Smooth muscle cell (in vitro differentiated cells): ENCODE data around the gene POU1F1. TPM values are rescaled to one million over a fixed set of nuclear protein-coding genes. Genes with fewer than 3 reads are reported as not detected.

Source experiments
- DNase-seq: peaks from one replicate; lab custom pipeline; 2025; ENCODE audit not compliant: unreplicated experiment; lab: John Stamatoyannopoulos, UW
- H2AFZ ChIP-seq: fragments of 200-600 bp; sonication (generic); 2 replicates; pipeline ENCODE4 v1.6.0; 2016; ENCODE audit warnings: antibody characterized with exemption, low read depth, mild to moderate bottlenecking
- H3F3A ChIP-seq: fragments of 200-600 bp; sonication (generic); 2 replicates; pipeline ENCODE4 v1.6.0; 2017; ENCODE audit warnings: antibody characterized with exemption, low read depth
- H3K27ac ChIP-seq: fragments of 200-600 bp; sonication (generic); 2 replicates; pipeline ENCODE4 v1.5.1; 2016; ENCODE audit warnings: low read depth, mild to moderate bottlenecking
- H3K27me3 ChIP-seq: fragments of 200-600 bp; sonication (generic); 2 replicates; pipeline ENCODE4 v1.6.1; 2016; ENCODE audit warnings: low read depth, mild to moderate bottlenecking
- H3K36me3 ChIP-seq: fragments of 200-600 bp; sonication (generic); 2 replicates; pipeline ENCODE4 v1.5.1; 2016; ENCODE audit warnings: low read depth
- H3K4me1 ChIP-seq: fragments of 200-600 bp; sonication (generic); 2 replicates; pipeline ENCODE4 v1.5.1; 2016; ENCODE audit warnings: low read depth
- H3K4me2 ChIP-seq: fragments of 200-600 bp; sonication (generic); 2 replicates; pipeline ENCODE4 v1.6.0; 2016; ENCODE audit warnings: mild to moderate bottlenecking
- H3K4me3 ChIP-seq: fragments of 200-600 bp; sonication (generic); 2 replicates; pipeline ENCODE4 v1.5.1; 2016; ENCODE audit warnings: mild to moderate bottlenecking
- H3K79me2 ChIP-seq: fragments of 200-600 bp; sonication (generic); 2 replicates; pipeline ENCODE4 v1.6.0; 2016; ENCODE audit warnings: low read depth, mild to moderate bottlenecking
- H3K9ac ChIP-seq: fragments of 200-600 bp; sonication (generic); 2 replicates; pipeline ENCODE4 v1.6.0; 2016; ENCODE audit warnings: low read depth
- H3K9me3 ChIP-seq: fragments of 200-600 bp; sonication (generic); replicated peaks from 2 replicates; pipeline ENCODE4 v1.5.1; 2016; ENCODE audit warnings: low read depth
- H4K20me1 ChIP-seq: fragments of 200-600 bp; sonication (generic); 2 replicates; pipeline ENCODE4 v1.6.0; 2016; ENCODE audit warnings: low read depth
- CTCF ChIP-seq: fragments of 200-600 bp; sonication (generic); IDR thresholded peaks from 2 replicates; pipeline ENCODE4 v1.5.1; 2017; ENCODE audit warnings: borderline replicate concordance, mild to moderate bottlenecking, antibody characterized with exemption; ENCODE audit not compliant: insufficient read depth, poor library complexity, severe bottlenecking
- WGBS: methylation state at CpG from one replicate; pipeline ENCODE4 v1.1.7; 2016; ENCODE audit warnings: low lambda C conversion rate; 5-methylcytosine and 5-hydroxymethylcytosine counted together
- polyA plus RNA-seq: library from polyadenylated mRNA; unstranded; fragments of >200 nt; fragmentation: Nextera tagmentation; extraction: Ambion mirVana; gene quantifications from 2 replicates; pipeline ENCODE4 v1.2.1, GENCODE V29; 2016
- total RNA-seq: library from RNA; depleted of rRNA; stranded (reverse); fragments of >200 nt; gene quantifications from 2 replicates; pipeline ENCODE4 v1.2.3, GENCODE V29; 2014

POU1F1 gene
- total and polyA plus RNA-seq, 2 experiments from 2014 or later = not detected

GRCh38 chr3:87236093-87236492 lies 40.3 kb downstream of the POU1F1 start:
- no peaks in the 10 kb centered on the region for H3F3A ChIP-seq
- no peak overlapping the region for H3K27ac ChIP-seq
- H3K36me3 ChIP-seq = no peaks in the 10 kb centered on the region
- no peak for TF ChIP-seq CTCF
- 100% methylated on average over 1 of the region's 1 CpG for WGBS
- H4K20me1 ChIP-seq = peaks cover 100% of the 10 kb centered on the region
- H3K9me3 ChIP-seq = no peaks in the 10 kb centered on the region
- no peak overlapping the region for H3K4me2 ChIP-seq
- H3K4me3 ChIP-seq = no peak overlapping the region
- no peak overlapping the region for H2AFZ ChIP-seq
- H3K79me2 ChIP-seq = peaks cover 85% of the 10 kb centered on the region
- DNase-seq = no peak
- H3K9ac ChIP-seq = no peak overlapping the region
- no peaks in the 10 kb centered on the region for H3K27me3 ChIP-seq
- no peaks in the 10 kb centered on the region for H3K4me1 ChIP-seq

GRCh38 chr3:87233805-87234204 lies 42.6 kb downstream of the POU1F1 start:
- H3K27me3 ChIP-seq = no peaks in the 10 kb centered on the region
- no peaks in the 10 kb centered on the region for H3K36me3 ChIP-seq
- H3K4me1 ChIP-seq = peaks cover 4% of the 10 kb centered on the region
- no peak overlapping the region for H2AFZ ChIP-seq
- H3K4me3 ChIP-seq = no peak overlapping the region
- H3K27ac ChIP-seq = no peak overlapping the region
- H3F3A ChIP-seq = no peaks in the 10 kb centered on the region
- 93% methylated on average over 1 of the region's 1 CpG for WGBS
- no peak overlapping the region for H3K4me2 ChIP-seq
- peaks cover 100% of the 10 kb centered on the region for H4K20me1 ChIP-seq
- DNase-seq = no peak
- peaks cover 94% of the 10 kb centered on the region for H3K79me2 ChIP-seq
- H3K9ac ChIP-seq = no peak overlapping the region
- no peak for TF ChIP-seq CTCF
- no peaks in the 10 kb centered on the region for H3K9me3 ChIP-seq

- H2AFZ ChIP-seq = no peak overlapping the region
- TF ChIP-seq CTCF = no peak
- no peaks in the 10 kb centered on the region for H3K27me3 ChIP-seq
- H3K9me3 ChIP-seq = no peaks in the 10 kb centered on the region
- no peaks in the 10 kb centered on the region for H3F3A ChIP-seq
- 97% methylated on average over 1 of the region's 1 CpG for WGBS
- peaks cover 11% of the 10 kb centered on the region for H3K4me1 ChIP-seq
- peak overlapping the region; percentile 94 for H3K4me2 ChIP-seq
- H3K79me2 ChIP-seq = peaks cover 66% of the 10 kb centered on the region
- H3K36me3 ChIP-seq = no peaks in the 10 kb centered on the region
- peak overlapping the region; percentile 94 for H3K4me3 ChIP-seq
- peaks cover 59% of the 10 kb centered on the region for H4K20me1 ChIP-seq
- no peak for DNase-seq
- no peak overlapping the region for H3K27ac ChIP-seq
- H3K9ac ChIP-seq = peak overlapping the region; percentile 99
These were observed 47.3 kb downstream of the POU1F1 start for GRCh38 chr3:87229113-87229512.

- H3K27ac ChIP-seq = peak overlapping the region; percentile 96
- no peak overlapping the region for H2AFZ ChIP-seq
- no peaks in the 10 kb centered on the region for H3K27me3 ChIP-seq
- no peak for TF ChIP-seq CTCF
- 4% methylated on average over 1 of the region's 1 CpG for WGBS
- DNase-seq = no peak
- H3K79me2 ChIP-seq = peaks cover 58% of the 10 kb centered on the region
- peak overlapping the region; percentile 94 for H3K4me3 ChIP-seq
- no peaks in the 10 kb centered on the region for H3K9me3 ChIP-seq
- H3K4me2 ChIP-seq = peak overlapping the region; percentile 94
- peaks cover 11% of the 10 kb centered on the region for H3K4me1 ChIP-seq
- no peaks in the 10 kb centered on the region for H3F3A ChIP-seq
- H3K9ac ChIP-seq = peak overlapping the region; percentile 99
- H4K20me1 ChIP-seq = peaks cover 51% of the 10 kb centered on the region
- H3K36me3 ChIP-seq = no peaks in the 10 kb centered on the region
These were observed 48.1 kb downstream of the POU1F1 start for GRCh38 chr3:87228316-87228715.
